Activated T-helper 2 cell treated with anti-CD3 and anti-CD28 coated beads, Interferon-gamma antibody, Interleukin-2, Interleukin-4, amounts not matched to agents 10 μg/mL and 5 μg/mL and 100 μg/mL, durations not matched to agents 14 hours and 24 hours and 36 hours (primary cell): ENCODE results near the gene ARID5B. TPM values are rescaled to one million over a fixed set of nuclear protein-coding genes. Genes with fewer than 3 reads are reported as not detected.
A peak's percentile ranks its signal among the peaks of the same experiment; 100 is the strongest.

Experiments used
- DNase-seq: peaks from one replicate; pipeline ENCODE4 v3.0.0; 2021; ENCODE audit warnings: low spot score
- H3K27ac Mint-ChIP-seq: one replicate; pipeline ENCODE4 v1.8.0; 2021; ENCODE audit warnings: mixed read lengths
- H3K27me3 Mint-ChIP-seq: one replicate; pipeline ENCODE4 v1.8.0; 2021; ENCODE audit warnings: low read depth, mixed read lengths
- H3K36me3 Mint-ChIP-seq: one replicate; pipeline ENCODE4 v1.8.0; 2021; ENCODE audit warnings: low read depth, mixed read lengths
- H3K4me1 Mint-ChIP-seq: one replicate; pipeline ENCODE4 v1.8.0; 2021; ENCODE audit warnings: low read depth, mixed read lengths
- H3K4me3 Mint-ChIP-seq: one replicate; pipeline ENCODE4 v1.8.0; 2021; ENCODE audit warnings: low read depth, mild to moderate bottlenecking, moderate library complexity, mixed read lengths
- H3K9me3 Mint-ChIP-seq: one replicate; pipeline ENCODE4 v1.8.0; 2021; ENCODE audit warnings: mixed read lengths
- intact Hi-C: fragments of 100-400 bp; cut with micrococcal nuclease; formaldehyde crosslinking; loops from one replicate; pipeline ENCODE4 v1.15.1; 2023
- total RNA-seq: library from RNA; stranded (reverse); gene quantifications from 2 replicates; pipeline ENCODE4 v1.2.3, GENCODE V29; 2022

Gene ARID5B
- total RNA-seq, 1 donor from 2014 or later = 35.7 TPM

DNA sequence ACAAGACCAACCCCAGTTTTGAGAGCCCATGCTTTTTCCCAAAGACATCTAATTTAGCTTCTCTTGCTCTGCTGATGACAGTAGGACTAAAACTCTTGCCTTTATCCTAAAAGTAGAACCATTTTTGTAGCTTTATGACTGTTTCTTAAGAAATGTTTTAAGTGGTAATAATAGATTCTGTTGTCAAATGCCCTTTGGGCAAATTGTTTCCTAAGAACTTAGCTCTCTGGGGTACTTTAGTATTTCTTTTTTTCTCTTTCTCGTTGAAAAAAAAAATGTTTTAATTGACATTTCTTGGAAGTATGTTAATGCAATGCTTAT is 157.4 kb downstream of the ARID5B start:
- Mint-ChIP-seq H3K27ac (no peak overlapping the region), H3K9me3 (peaks cover 8% of the 10 kb centered on the region), H3K36me3 (peaks cover 100% of the 10 kb centered on the region), H3K4me3 (no peak overlapping the region), H3K4me1 (peaks cover 92% of the 10 kb centered on the region), H3K27me3 (no peaks in the 10 kb centered on the region)
- DNase-seq = no peak
- intact Hi-C loops = loop anchor here (10.0 kb wide), 1 partner anchor 576 kb away; no protein-coding TSS in a partner anchor

DNA sequence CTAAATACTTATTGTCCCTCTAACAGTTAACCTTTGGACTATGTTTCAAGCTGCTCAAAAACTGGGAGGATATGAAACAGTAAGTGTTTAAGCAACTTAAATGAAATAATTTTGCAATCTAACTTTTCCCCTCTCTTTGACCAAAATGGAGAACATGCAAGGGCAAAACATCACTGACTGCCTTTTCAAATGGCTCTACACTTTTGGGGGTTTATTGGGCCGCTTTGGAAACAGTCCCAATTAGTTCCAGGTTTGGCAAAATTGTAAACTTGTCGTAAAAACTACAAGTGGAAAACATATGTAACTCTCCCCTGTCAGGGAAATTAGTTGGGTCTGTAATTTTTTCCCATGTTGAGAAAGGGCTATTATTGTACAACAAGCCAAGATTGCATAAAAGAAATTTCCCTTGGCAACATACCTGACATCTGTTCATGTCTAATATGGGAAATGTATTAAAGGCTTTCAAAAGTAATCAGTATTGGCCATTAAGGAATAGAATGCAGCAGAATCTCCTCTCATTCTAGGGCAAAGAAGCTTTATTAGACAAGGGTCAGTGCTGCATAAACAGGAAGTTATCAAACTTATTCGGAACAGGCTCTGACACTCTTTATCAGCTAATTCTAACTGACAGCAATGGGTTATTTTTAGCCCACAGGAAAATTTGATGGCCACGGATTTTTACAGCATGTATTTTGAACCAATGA is 157.9 kb downstream of the ARID5B start:
- Mint-ChIP-seq H3K4me3 (no peak overlapping the region), H3K9me3 (peaks cover 8% of the 10 kb centered on the region), H3K36me3 (peaks cover 100% of the 10 kb centered on the region), H3K27me3 (no peaks in the 10 kb centered on the region), H3K27ac (peak overlapping the region; percentile 38), H3K4me1 (peaks cover 92% of the 10 kb centered on the region)
- intact Hi-C loops = loop anchor here (10.0 kb wide), 1 partner anchor 575 kb away; no protein-coding TSS in a partner anchor
- DNase-seq = no peak

DNA sequence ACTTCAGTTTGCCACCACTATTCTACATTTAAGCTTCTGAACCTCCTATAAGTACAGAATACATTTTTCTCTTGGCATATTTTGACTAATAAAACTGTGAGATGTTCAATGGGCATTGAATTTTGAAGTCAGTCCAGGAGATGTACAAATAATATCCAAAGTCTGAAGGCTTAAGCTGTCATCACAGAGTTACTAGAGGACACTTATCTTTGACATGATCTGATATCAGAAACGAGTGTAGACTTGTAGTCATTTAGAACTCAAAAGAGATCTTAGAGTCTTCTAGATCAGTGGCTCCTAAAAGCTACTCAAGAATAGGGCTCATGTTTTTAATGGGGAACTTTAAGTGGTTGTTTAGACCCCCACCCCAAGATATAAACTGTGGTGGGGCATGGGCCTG is 160.5 kb downstream of the ARID5B start:
- Mint-ChIP-seq H3K36me3 (peaks cover 100% of the 10 kb centered on the region), H3K4me3 (peak overlapping the region; percentile 66)

DNA sequence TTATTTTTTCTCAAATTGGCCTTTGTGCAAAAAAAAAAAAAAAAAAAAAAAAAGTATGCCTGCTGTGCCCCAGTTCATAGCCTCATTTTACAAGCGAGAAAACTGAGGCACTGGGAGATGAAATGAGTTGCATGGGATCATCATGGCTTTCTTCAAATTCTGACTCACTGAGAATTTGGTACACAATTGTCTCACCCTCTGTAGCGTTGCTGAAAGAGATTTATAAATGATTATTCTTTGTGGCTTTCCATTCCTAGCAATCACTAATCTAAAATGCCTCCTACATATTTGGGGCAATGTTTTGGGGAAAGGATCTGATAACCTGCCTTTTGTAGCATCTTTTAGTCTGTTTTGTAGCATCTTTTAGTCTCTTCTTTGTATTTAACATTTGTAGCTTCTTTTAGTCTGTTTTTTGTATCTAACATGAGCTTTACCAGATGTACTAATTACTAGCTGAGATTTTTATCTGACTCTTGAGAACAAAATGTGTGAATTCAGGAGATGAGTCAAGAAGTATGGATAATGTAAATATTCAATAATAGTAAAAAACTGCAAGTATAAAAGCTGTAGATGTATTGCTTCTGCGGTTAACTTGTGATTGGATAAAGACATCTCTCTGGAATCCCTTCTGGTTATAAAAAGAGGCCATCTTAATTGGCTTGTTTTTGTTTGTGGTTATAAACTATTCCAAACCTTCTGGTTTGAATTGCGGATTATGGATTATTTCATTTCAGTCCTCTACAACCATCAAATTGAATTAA is 161.4 kb downstream of the ARID5B start:
- DNase-seq = no peak
- Mint-ChIP-seq H3K4me3 (peak overlapping the region; percentile 1), H3K27me3 (no peaks in the 10 kb centered on the region), H3K36me3 (peaks cover 97% of the 10 kb centered on the region), H3K4me1 (peaks cover 76% of the 10 kb centered on the region), H3K9me3 (peaks cover 8% of the 10 kb centered on the region), H3K27ac (peak overlapping the region; percentile 87)
- intact Hi-C loops = loop anchor here (1.0 to 5.0 kb wide), 9 partner anchors 12 to 1204 kb away; no protein-coding TSS in a partner anchor

More for the DNA sequence above, 160.5 kb downstream of the ARID5B start:
- DNase-seq = no peak
- peak overlapping the region; percentile 87 for H3K27ac Mint-ChIP-seq
- no peaks in the 10 kb centered on the region for H3K27me3 Mint-ChIP-seq
- peaks cover 8% of the 10 kb centered on the region for H3K9me3 Mint-ChIP-seq
- peaks cover 81% of the 10 kb centered on the region for H3K4me1 Mint-ChIP-seq
- intact Hi-C loops = loop anchor here (1.0 to 5.0 kb wide), 7 partner anchors 15 to 1205 kb away; no protein-coding TSS in a partner anchor

DNA sequence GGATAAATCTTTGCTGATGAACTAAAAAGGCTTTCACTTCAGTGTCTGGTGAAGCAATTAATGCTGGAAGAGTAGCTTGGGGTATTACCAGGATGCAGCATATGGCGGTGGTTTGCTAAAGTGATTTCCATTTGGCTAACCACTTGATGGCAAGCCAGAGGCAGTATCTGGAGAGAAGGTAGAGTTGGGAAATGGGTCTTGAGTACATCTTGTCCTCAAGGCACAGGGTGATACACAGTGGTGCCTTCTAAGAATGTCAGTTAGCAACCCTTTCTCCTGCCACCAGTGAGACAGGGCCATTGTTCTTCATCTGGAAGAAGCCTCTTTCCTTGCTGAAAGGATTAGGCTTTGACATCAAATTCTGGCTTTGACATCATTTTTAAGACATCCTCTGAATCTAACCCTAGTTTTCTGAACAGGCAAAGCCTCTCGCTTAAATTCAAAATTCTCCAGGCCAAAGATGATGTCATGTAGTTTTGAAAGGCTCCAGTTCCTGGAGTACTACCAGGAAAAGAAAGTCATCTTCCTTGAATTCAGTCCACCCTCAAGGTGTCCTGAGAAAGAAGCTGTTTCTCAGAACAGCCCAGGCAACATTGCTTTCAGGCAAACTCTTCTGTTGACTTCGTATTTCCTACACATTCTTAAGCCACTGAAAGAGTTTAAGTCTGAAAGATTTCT is 162.4 kb downstream of the ARID5B start:
- peak overlapping the region; percentile 39 for H3K4me3 Mint-ChIP-seq
- no peaks in the 10 kb centered on the region for H3K27me3 Mint-ChIP-seq
- intact Hi-C loops = loop anchor here (1.0 to 5.0 kb wide), 6 partner anchors 13 to 1203 kb away; no protein-coding TSS in a partner anchor
- peaks cover 72% of the 10 kb centered on the region for H3K4me1 Mint-ChIP-seq
- peaks cover 93% of the 10 kb centered on the region for H3K36me3 Mint-ChIP-seq
- no peak for DNase-seq
- H3K27ac Mint-ChIP-seq = peak overlapping the region; percentile 87
- H3K9me3 Mint-ChIP-seq = peaks cover 8% of the 10 kb centered on the region

DNA sequence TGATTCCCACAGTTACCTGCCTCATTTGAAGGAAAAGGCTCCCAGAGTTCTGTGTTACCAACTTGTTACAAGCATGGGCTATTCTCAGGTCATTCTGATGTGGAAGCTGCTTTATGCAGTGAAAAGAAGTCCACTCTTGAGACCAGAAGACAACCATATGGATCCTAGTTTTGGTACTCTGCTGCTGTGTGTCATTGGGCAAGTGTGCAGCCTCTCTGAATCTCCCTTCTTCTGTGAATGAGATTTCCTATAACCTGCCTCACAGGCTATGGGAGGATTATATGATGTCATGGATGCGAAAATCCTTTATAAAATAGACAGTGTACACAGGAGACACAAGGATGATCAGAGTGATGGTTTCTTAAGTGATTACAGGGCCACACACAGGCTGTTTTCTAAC is 166.1 kb downstream of the ARID5B start:
- no peaks in the 10 kb centered on the region for H3K9me3 Mint-ChIP-seq
- no peaks in the 10 kb centered on the region for H3K27me3 Mint-ChIP-seq

DNA sequence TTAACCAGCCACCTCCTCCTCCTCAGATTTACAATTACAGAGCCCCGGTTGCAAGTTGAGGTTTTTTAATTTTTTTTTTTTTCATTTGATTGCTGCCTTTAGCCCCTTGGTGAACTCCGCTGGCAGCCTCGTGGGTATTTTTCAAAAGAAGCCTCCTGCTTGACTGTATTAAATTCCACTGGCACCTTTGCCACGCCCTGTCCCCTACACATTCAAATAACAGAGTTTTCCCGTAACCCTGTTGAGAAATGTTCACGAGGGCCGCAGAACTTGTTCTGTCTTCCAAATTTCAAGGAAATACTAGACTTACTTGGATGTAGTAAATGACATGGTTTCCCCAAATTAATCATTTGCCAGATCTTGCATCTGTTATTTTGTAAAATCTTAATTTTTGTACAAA is 167.0 kb downstream of the ARID5B start:
- no peak for DNase-seq
- intact Hi-C loops = no loop called here
- Mint-ChIP-seq H3K4me1 (peaks cover 67% of the 10 kb centered on the region), H3K27ac (no peak overlapping the region), H3K36me3 (peaks cover 89% of the 10 kb centered on the region), H3K27me3 (no peaks in the 10 kb centered on the region), H3K4me3 (no peak overlapping the region), H3K9me3 (no peaks in the 10 kb centered on the region)

More for the DNA sequence above, 166.1 kb downstream of the ARID5B start:
- DNase-seq = no peak
- intact Hi-C loops = no loop called here
- H3K4me3 Mint-ChIP-seq = no peak overlapping the region
- H3K27ac Mint-ChIP-seq = no peak overlapping the region
- peaks cover 66% of the 10 kb centered on the region for H3K4me1 Mint-ChIP-seq
- H3K36me3 Mint-ChIP-seq = peaks cover 89% of the 10 kb centered on the region

DNA sequence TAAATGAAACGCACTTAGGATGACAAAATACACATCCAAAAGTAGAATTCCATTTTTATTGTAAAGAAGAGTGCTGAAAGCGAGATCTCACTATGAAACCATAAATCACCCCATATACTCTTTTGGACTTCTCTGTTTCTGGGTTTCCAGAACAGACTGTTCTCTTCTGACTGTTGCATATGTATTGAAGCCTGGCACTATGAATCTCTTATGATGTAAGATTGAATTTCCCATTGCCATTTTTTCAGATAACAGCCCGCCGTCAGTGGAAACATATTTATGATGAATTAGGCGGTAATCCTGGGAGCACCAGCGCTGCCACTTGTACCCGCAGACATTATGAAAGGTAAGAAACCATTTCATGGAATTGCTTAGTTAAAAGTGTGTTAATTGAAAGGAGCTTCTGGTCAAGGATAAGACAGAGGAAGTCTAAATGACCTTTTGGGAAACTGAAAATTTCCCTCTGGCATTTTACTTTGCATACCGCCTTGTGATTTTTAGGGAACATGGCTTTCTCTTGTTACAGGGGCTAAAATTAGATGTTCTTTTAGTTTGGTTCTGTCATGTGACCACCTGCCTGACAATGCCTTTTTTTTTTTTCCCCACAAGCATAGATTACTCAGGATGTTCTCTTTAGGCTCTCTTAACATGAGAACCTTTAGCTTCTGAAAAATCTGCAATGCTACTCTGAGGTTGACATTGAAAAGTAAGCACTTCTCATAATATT is 168.1 kb downstream of the ARID5B start:
- no peak for DNase-seq
- intact Hi-C loops = no loop called here
- H3K9me3 Mint-ChIP-seq = no peaks in the 10 kb centered on the region
- peak overlapping the region; percentile 19 for H3K27ac Mint-ChIP-seq
- H3K27me3 Mint-ChIP-seq = no peaks in the 10 kb centered on the region
- no peak overlapping the region for H3K4me3 Mint-ChIP-seq
- peaks cover 58% of the 10 kb centered on the region for H3K4me1 Mint-ChIP-seq
- peaks cover 87% of the 10 kb centered on the region for H3K36me3 Mint-ChIP-seq

DNA sequence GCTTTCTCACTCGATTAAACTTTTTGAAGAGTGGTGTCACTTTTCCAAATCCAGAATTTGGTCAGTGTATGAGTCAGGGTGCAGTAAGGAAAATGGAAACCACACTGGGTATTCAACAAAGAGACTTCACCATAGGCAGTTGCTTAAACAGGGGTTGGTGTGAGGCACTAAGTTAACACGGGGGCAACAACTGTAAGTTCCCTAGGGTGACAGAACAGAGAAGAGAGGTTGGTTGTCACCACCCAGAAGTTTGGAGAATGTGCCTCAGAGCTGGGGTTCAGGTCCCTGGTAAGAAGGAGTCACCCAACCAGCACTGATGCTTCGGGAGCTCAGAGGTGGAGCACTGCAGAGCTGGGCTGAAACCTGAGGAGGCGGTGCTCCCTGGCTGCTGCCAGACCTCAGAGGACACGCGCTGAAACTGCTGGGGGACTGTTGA is 170.4 kb downstream of the ARID5B start:
- peak overlapping the region; percentile 78 for H3K27ac Mint-ChIP-seq
- intact Hi-C loops = no loop called here

DNA sequence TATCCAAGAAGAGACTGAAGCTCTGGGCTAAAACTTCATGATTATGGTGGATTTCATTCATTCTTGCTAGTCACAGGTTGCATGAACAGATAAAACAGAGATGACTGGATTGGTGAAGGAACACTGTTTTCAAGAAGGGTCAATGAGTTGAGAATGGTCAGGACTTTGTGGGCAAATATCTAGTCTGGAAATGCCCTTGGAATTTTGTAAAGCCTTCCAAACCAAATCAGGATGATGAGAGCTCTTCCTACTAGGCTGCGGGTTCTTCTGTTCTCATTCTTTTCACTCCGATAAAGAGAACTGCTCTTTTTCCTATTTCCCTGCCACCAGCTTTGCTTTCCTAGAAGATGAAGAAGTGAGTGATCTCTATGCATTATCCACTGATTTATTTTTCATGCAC is 171.4 kb downstream of the ARID5B start:
- DNase-seq = no peak
- Mint-ChIP-seq H3K27ac (peak overlapping the region; percentile 78), H3K4me1 (peaks cover 61% of the 10 kb centered on the region), H3K36me3 (peaks cover 87% of the 10 kb centered on the region), H3K4me3 (no peak overlapping the region), H3K27me3 (no peaks in the 10 kb centered on the region), H3K9me3 (no peaks in the 10 kb centered on the region)
- intact Hi-C loops = no loop called here

More for the DNA sequence above, 170.4 kb downstream of the ARID5B start:
- Mint-ChIP-seq H3K27me3 (no peaks in the 10 kb centered on the region), H3K9me3 (no peaks in the 10 kb centered on the region), H3K4me1 (peaks cover 59% of the 10 kb centered on the region), H3K36me3 (peaks cover 86% of the 10 kb centered on the region), H3K4me3 (no peak overlapping the region)
- DNase-seq = no peak

DNA sequence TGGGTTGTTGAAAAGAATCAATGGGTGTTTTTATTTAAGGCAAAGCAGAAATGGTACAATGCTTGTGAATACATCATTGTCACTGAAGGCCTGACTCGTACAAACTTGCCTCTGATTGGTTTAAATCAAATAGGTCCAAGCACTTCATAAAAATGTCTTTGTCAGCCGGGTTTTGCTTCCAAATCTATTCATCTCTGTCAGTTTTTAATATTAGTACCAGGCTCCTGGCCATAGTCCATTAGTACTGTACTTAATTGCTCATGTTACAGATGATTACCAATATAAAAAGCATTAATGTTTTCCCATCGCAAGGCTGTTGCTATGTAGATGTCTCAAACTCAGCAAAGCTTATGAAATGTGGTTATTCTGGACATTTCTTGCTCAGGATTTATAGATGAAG is 171.9 kb downstream of the ARID5B start:
- intact Hi-C loops = no loop called here
- Mint-ChIP-seq H3K4me3 (no peak overlapping the region), H3K4me1 (peaks cover 62% of the 10 kb centered on the region), H3K27ac (no peak overlapping the region), H3K36me3 (peaks cover 88% of the 10 kb centered on the region), H3K9me3 (no peaks in the 10 kb centered on the region), H3K27me3 (no peaks in the 10 kb centered on the region)
- DNase-seq = no peak

DNA sequence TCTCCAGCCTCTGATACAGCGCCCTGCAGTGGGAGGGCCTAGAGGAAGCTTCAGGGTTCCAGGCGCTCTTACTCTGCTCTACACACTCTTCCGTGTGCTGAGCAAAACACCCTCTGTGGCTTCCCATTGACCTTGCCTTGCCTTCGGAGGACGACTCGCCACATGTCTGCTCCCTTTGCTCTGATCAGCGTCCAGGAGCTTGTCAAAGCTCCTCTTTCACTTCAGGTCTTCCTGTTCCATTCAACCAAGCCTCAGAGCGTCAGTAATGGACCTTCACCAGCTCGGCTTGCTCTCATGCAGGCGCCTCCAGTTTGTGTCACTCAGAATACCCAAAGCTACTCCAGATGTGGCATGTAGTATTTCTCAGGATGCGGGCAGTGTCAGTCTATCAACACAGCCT is 173.9 kb downstream of the ARID5B start:
- DNase-seq = no peak

More for the DNA sequence above, 173.9 kb downstream of the ARID5B start:
- no peaks in the 10 kb centered on the region for H3K27me3 Mint-ChIP-seq
- intact Hi-C loops = no loop called here
- no peak overlapping the region for H3K4me3 Mint-ChIP-seq
- no peak overlapping the region for H3K27ac Mint-ChIP-seq
- H3K36me3 Mint-ChIP-seq = peaks cover 92% of the 10 kb centered on the region
- peaks cover 62% of the 10 kb centered on the region for H3K4me1 Mint-ChIP-seq
- no peaks in the 10 kb centered on the region for H3K9me3 Mint-ChIP-seq
